K562 (cell line): Measurements from ENCODE around the gene FAM180B. TPM values are rescaled to one million over a fixed set of nuclear protein-coding genes. Genes with fewer than 3 reads are reported as not detected.

Experiments
- CBX5 ChIP-seq: IDR thresholded peaks from 2 replicates; pipeline ENCODE4 v1.6.1; 2014; ENCODE audit warnings: low read depth, borderline replicate concordance
- CHCHD3 ChIP-seq: fragments of 250-450 bp; sonication (Bioruptor Pico); IDR thresholded peaks from 2 replicates; pipeline ENCODE4 v2.1.2; 2022; ENCODE audit warnings: mild to moderate bottlenecking
- ELF4 ChIP-seq: fragments of 450-650 bp; formaldehyde crosslinking; IDR thresholded peaks from 2 replicates; pipeline ENCODE4 v1.4.0; 2022; ENCODE audit warnings: missing genetic modification characterization
- GMEB1 ChIP-seq: fragments of 250-450 bp; sonication (Bioruptor Pico); IDR thresholded peaks from 2 replicates; pipeline ENCODE4 v1.4.0; 2020; ENCODE audit warnings: mild to moderate bottlenecking
- HOXB6 ChIP-seq: fragments of 250-450 bp; sonication (Bioruptor Pico); IDR thresholded peaks from 2 replicates; pipeline ENCODE4 v1.5.1; 2022; ENCODE audit warnings: mild to moderate bottlenecking, borderline replicate concordance
- KAT7 ChIP-seq: sonication (generic); formaldehyde crosslinking; IDR thresholded peaks from 2 replicates; pipeline ENCODE4 v1.8.0; 2022; ENCODE audit warnings: missing genetic modification reagents, mild to moderate bottlenecking, borderline replicate concordance
- KAT8 ChIP-seq: fragments of 450-650 bp; IDR thresholded peaks from 2 replicates; pipeline ENCODE4 v1.6.1; 2016; ENCODE audit warnings: low read depth, mild to moderate bottlenecking
- NR2F6 ChIP-seq: fragments of 450-650 bp; formaldehyde crosslinking; IDR thresholded peaks from 2 replicates; pipeline ENCODE4 v1.4.0; 2020; ENCODE audit warnings: mild to moderate bottlenecking
- PHF8 ChIP-seq: fragments of 200-600 bp; sonication (generic); IDR thresholded peaks from 2 replicates; pipeline ENCODE4 v1.6.1; 2012; ENCODE audit warnings: mixed run types, mild to moderate bottlenecking, inconsistent platforms, low read length, moderate library complexity, borderline replicate concordance
- POLR2A ChIP-seq: fragments of 450-650 bp; conservative IDR thresholded peaks from 2 replicates; pipeline ENCODE4 v1.6.1; 2016
- PPARD ChIP-seq: fragments of 250-450 bp; sonication (Bioruptor Pico); IDR thresholded peaks from 2 replicates; pipeline ENCODE4 v1.8.0; 2022; ENCODE audit warnings: inconsistent platforms, mild to moderate bottlenecking, moderate library complexity
- SREBF2 ChIP-seq: sonication (generic); formaldehyde crosslinking; IDR thresholded peaks from 2 replicates; pipeline ENCODE4 v1.4.0; 2020; ENCODE audit warnings: mild to moderate bottlenecking, missing genetic modification reagents
- TAL1 ChIP-seq: fragments of 450-650 bp; IDR thresholded peaks from 2 replicates; pipeline ENCODE4 v1.6.1; 2016; ENCODE audit warnings: mild to moderate bottlenecking
- TRIM28 ChIP-seq: fragments of 450-650 bp; IDR thresholded peaks from 2 replicates; pipeline ENCODE4 v1.6.1; 2017
- UBTF ChIP-seq, 2 experiments: IDR thresholded peaks; 2 replicates each; pipeline ENCODE4 v1.6.1; 2012; ENCODE audit warnings: improper control_type of control experiment in 2 of 2, low read depth in 2 of 2, low read length in 2 of 2, borderline replicate concordance in 1 of 2
- USF2 ChIP-seq: sonication (generic); formaldehyde crosslinking; IDR thresholded peaks from 2 replicates; pipeline ENCODE4 v1.5.0; 2020; ENCODE audit warnings: missing genetic modification reagents
- VEZF1 ChIP-seq: fragments of 200-800 bp; sonication (Bioruptor generic); IDR thresholded peaks from 2 replicates; pipeline ENCODE4 v1.6.1; 2017; ENCODE audit warnings: missing genetic modification characterization, missing compliant biosample characterization
- WHSC1 ChIP-seq: IDR thresholded peaks from one replicate; pipeline ENCODE4 v1.6.1; 2012; ENCODE audit warnings: low read length, control low read depth, inconsistent platforms
- ZFP30 ChIP-seq: fragments of 250-450 bp; sonication (Bioruptor Pico); IDR thresholded peaks from 2 replicates; pipeline ENCODE4 v1.8.0; 2022; ENCODE audit warnings: moderate library complexity, mild to moderate bottlenecking, inconsistent platforms, borderline replicate concordance
- ZNF436 ChIP-seq: fragments of 250-450, 450-650 bp; sonication (Bioruptor Pico); formaldehyde crosslinking; IDR thresholded peaks from 2 replicates; pipeline ENCODE4 v1.7.0; 2020; ENCODE audit warnings: mild to moderate bottlenecking
- ZNF589 ChIP-seq: fragments of 200-800 bp; sonication (Bioruptor generic); IDR thresholded peaks from 2 replicates; pipeline ENCODE4 v1.6.1; 2016; ENCODE audit warnings: low read depth, missing genetic modification characterization, missing compliant biosample characterization
- ZNF76 ChIP-seq: fragments of 250-450 bp; sonication (Bioruptor Pico); IDR thresholded peaks from 2 replicates; pipeline ENCODE4 v1.4.0; 2020; ENCODE audit warnings: mild to moderate bottlenecking, moderate library complexity, borderline replicate concordance
- polyA plus RNA-seq, 8 experiments: library from polyadenylated mRNA; depleted of rRNA in 4 of 8; stranded (reverse) in 5 of 8; unstranded in 3 of 8; fragments of >200 nt; fragmentation: Nextera tagmentation in 2 of 8; fragmentation: Illumina TruSeq in 1 of 8; extraction: Ambion mirVana in 2 of 8; extraction: Trizol in 1 of 8; gene quantifications; 2 replicates each; pipeline versions ENCODE4 v1.2.1 to v1.2.3, GENCODE V29; 2011 to 2014; ENCODE audit warnings: inconsistent platforms in 1 of 8, missing spikeins in 1 of 8
- total RNA-seq, 7 experiments: library from RNA; depleted of rRNA in 6 of 7; stranded (reverse); fragments of >200 nt in 6 of 7; fragmentation: Illumina TruSeq in 2 of 7; extraction: Trizol in 2 of 7; gene quantifications; 2 replicates each; pipeline versions ENCODE4 v1.2.1 to v1.2.3, GENCODE V29; 2011 to 2021; ENCODE audit warnings: low replicate concordance in 1 of 7

Gene FAM180B
- total and polyA plus RNA-seq, 9 of the 15 experiments (the other 6 are each of a cell fraction or from before 2014, with no cell fraction given) = 0.05 to 0.14 TPM; not detected in 7

GRCh38 chr11:47552566-47553405, 33.7 kb upstream of the FAM180B start, which contains the start of gene CELF1 (continued):
- TF ChIP-seq GMEB1 (peak; percentile 99), ZFP30 (CRISPR knock-in tag) (no peak), TAL1 (no peak), KAT8 (no peak), NR2F6 (CRISPR knock-in tag) (no peak), VEZF1 (CRISPR knock-in tag) (peak; percentile 100), SREBF2 (CRISPR knock-in tag) (no peak), CBX5 (no peak), PPARD (CRISPR knock-in tag) (no peak), TRIM28 (no peak), ZNF589 (CRISPR knock-in tag) (no peak), ZNF76 (CRISPR knock-in tag) (no peak), CHCHD3 (CRISPR knock-in tag) (no peak), ZNF436 (CRISPR knock-in tag) (no peak), USF2 (peak; percentile 4; the same call in 1 of the 2 replicates), PHF8 (peak; percentile 70; the same call in 1 of the 2 replicates), KAT7 (no peak), UBTF (IDR thresholded peaks at IDR 0.05; ENCODE audit: borderline replicate concordance in 1 of 2, low read depth in 2 of 2, low read length in 2 of 2) (0 out of 4 replicates have a peak, but pooled peaks of 1 of the 2 experiments have one; percentile 27), POLR2A (peak; percentile 77), ELF4 (CRISPR knock-in tag) (peak; percentile 79; the same call in 1 of the 2 replicates), WHSC1 (no peak), HOXB6 (CRISPR knock-in tag) (no peak)
